ENCODE data around the gene PSTPIP1.

Gene PSTPIP1

GRCh38 chr15:77033417-77033728, 38.4 kb downstream of the PSTPIP1 start:
- DNase-seq = no peak
- no peak overlapping the region for H3K27ac ChIP-seq (ENCODE audit: low read depth, low read length)
- H3K79me2 ChIP-seq (ENCODE audit: control insufficient read depth, insufficient read depth, low read length) = no peaks in the 10 kb centered on the region
- H3K18ac ChIP-seq (ENCODE audit: low read length) = no peak overlapping the region
- H3K4ac ChIP-seq (ENCODE audit: low read depth, low read length) = no peak overlapping the region
- no CpG with 5 or more reads among the region's 4 CpGs for WGBS (ENCODE audit: extremely low coverage, insufficient coverage, low lambda C conversion rate)
- H3K27me3 ChIP-seq (ENCODE audit: insufficient read depth, low read length, poor library complexity) = no peaks in the 10 kb centered on the region
- no peaks in the 10 kb centered on the region for H3K36me3 ChIP-seq (ENCODE audit: control insufficient read depth, insufficient read depth, low read length)
- no peak overlapping the region for H2BK5ac ChIP-seq (ENCODE audit: low read length)
- H4K8ac ChIP-seq (ENCODE audit: low read depth, low read length) = no peak overlapping the region
- no peak overlapping the region for H2AK5ac ChIP-seq (ENCODE audit: low read length)
- H2BK15ac ChIP-seq (replicated peaks; ENCODE audit: low read depth) = no peak overlapping the region
- H2BK120ac ChIP-seq (ENCODE audit: low read depth, low read length) = no peak overlapping the region
- H3K56ac ChIP-seq (ENCODE audit: low read length) = no peak overlapping the region
- H3K4me2 ChIP-seq (ENCODE audit: low read length) = no peak overlapping the region
- H3K4me3 ChIP-seq (ENCODE audit: low read length) = no peak overlapping the region
- H3K4me1 ChIP-seq (ENCODE audit: control insufficient read depth, low read depth, low read length) = no peaks in the 10 kb centered on the region
- H4K5ac ChIP-seq (ENCODE audit: low read length) = no peak overlapping the region
- no peak overlapping the region for H3K23ac ChIP-seq (ENCODE audit: low read length)
- H3K9ac ChIP-seq (ENCODE audit: low read length) = no peak overlapping the region
- H3K79me1 ChIP-seq (ENCODE audit: low read length) = no peaks in the 10 kb centered on the region

GRCh38 chr15:77033729-77034671, 39.1 kb downstream of the PSTPIP1 start:
- WGBS (ENCODE audit: extremely low coverage, insufficient coverage, low lambda C conversion rate) = no CpG with 5 or more reads among the region's 13 CpGs

GRCh38 chr15:77034695-77035489, 40.0 kb downstream of the PSTPIP1 start:
- H3K56ac ChIP-seq (ENCODE audit: low read length) = no peak overlapping the region
- no peak overlapping the region for H3K9ac ChIP-seq (ENCODE audit: low read length)
- no peaks in the 10 kb centered on the region for H3K27me3 ChIP-seq (ENCODE audit: insufficient read depth, low read length, poor library complexity)
- H2AK5ac ChIP-seq (ENCODE audit: low read length) = no peak overlapping the region
- H3K79me2 ChIP-seq (ENCODE audit: control insufficient read depth, insufficient read depth, low read length) = no peaks in the 10 kb centered on the region
- H3K79me1 ChIP-seq (ENCODE audit: low read length) = no peaks in the 10 kb centered on the region
- no CpG with 5 or more reads among the region's 14 CpGs for WGBS (ENCODE audit: extremely low coverage, insufficient coverage, low lambda C conversion rate)
- H3K4me3 ChIP-seq (ENCODE audit: low read length) = no peak overlapping the region
- H3K36me3 ChIP-seq (ENCODE audit: control insufficient read depth, insufficient read depth, low read length) = no peaks in the 10 kb centered on the region
- no peak overlapping the region for H4K8ac ChIP-seq (ENCODE audit: low read depth, low read length)
- no peak overlapping the region for H3K23ac ChIP-seq (ENCODE audit: low read length)
- H3K4ac ChIP-seq (ENCODE audit: low read depth, low read length) = no peak overlapping the region
- no peak overlapping the region for H2BK120ac ChIP-seq (ENCODE audit: low read depth, low read length)
- no peak overlapping the region for H3K4me2 ChIP-seq (ENCODE audit: low read length)
- H3K18ac ChIP-seq (ENCODE audit: low read length) = no peak overlapping the region
- H2BK5ac ChIP-seq (ENCODE audit: low read length) = no peak overlapping the region
- no peak overlapping the region for H4K5ac ChIP-seq (ENCODE audit: low read length)
- H2BK15ac ChIP-seq (replicated peaks; ENCODE audit: low read depth) = no peak overlapping the region
- H3K27ac ChIP-seq (ENCODE audit: low read depth, low read length) = no peak overlapping the region
- no peaks in the 10 kb centered on the region for H3K4me1 ChIP-seq (ENCODE audit: control insufficient read depth, low read depth, low read length)
- DNase-seq = no peak

More at GRCh38 chr15:77033729-77034671, 39.1 kb downstream of the PSTPIP1 start:
- no peaks in the 10 kb centered on the region for H3K4me1 ChIP-seq (ENCODE audit: control insufficient read depth, low read depth, low read length)
- no peak overlapping the region for H2BK5ac ChIP-seq (ENCODE audit: low read length)
- no peak overlapping the region for H2AK5ac ChIP-seq (ENCODE audit: low read length)
- no peaks in the 10 kb centered on the region for H3K79me1 ChIP-seq (ENCODE audit: low read length)
- no peak overlapping the region for H2BK120ac ChIP-seq (ENCODE audit: low read depth, low read length)
- no peaks in the 10 kb centered on the region for H3K79me2 ChIP-seq (ENCODE audit: control insufficient read depth, insufficient read depth, low read length)
- no peak overlapping the region for H4K5ac ChIP-seq (ENCODE audit: low read length)
- no peak overlapping the region for H3K23ac ChIP-seq (ENCODE audit: low read length)
- H3K56ac ChIP-seq (ENCODE audit: low read length) = no peak overlapping the region
- H2BK15ac ChIP-seq (replicated peaks; ENCODE audit: low read depth) = no peak overlapping the region
- no peaks in the 10 kb centered on the region for H3K36me3 ChIP-seq (ENCODE audit: control insufficient read depth, insufficient read depth, low read length)
- no peak overlapping the region for H3K4ac ChIP-seq (ENCODE audit: low read depth, low read length)
- DNase-seq = no peak
- no peak overlapping the region for H3K9ac ChIP-seq (ENCODE audit: low read length)
- no peaks in the 10 kb centered on the region for H3K27me3 ChIP-seq (ENCODE audit: insufficient read depth, low read length, poor library complexity)
- no peak overlapping the region for H3K27ac ChIP-seq (ENCODE audit: low read depth, low read length)
- H3K4me3 ChIP-seq (ENCODE audit: low read length) = no peak overlapping the region
- no peak overlapping the region for H3K4me2 ChIP-seq (ENCODE audit: low read length)
- H4K8ac ChIP-seq (ENCODE audit: low read depth, low read length) = no peak overlapping the region
- H3K18ac ChIP-seq (ENCODE audit: low read length) = no peak overlapping the region

DNA sequence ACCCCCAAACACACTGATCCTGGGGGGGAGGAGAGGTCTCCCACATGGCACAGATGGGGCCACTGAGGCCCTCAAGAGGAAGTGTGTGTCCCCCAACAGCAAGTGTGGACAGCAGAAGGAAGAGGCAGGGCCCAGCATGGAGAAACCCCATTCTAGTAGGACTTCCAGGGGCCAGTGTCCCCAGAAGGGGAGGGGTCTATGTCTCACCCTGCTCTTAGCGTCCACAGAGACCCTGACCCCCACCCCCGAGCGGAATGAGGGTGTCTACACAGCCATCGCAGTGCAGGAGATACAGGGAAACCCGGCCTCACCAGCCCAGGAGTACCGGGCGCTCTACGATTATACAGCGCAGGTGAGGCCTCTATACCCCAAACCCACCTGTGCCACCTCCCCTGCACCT, 40.7 kb downstream of the PSTPIP1 start:
- WGBS (ENCODE audit: extremely low coverage, insufficient coverage, low lambda C conversion rate) = no CpG with 5 or more reads among the region's 9 CpGs
- Histone ChIP-seq H3K27ac (ENCODE audit: low read depth, low read length) (no peak overlapping the region), H3K56ac (ENCODE audit: low read length) (no peak overlapping the region), H3K4me1 (ENCODE audit: control insufficient read depth, low read depth, low read length) (no peaks in the 10 kb centered on the region), H2BK5ac (ENCODE audit: low read length) (no peak overlapping the region), H3K4me3 (ENCODE audit: low read length) (no peak overlapping the region), H3K23ac (ENCODE audit: low read length) (no peak overlapping the region), H2AK5ac (ENCODE audit: low read length) (no peak overlapping the region), H3K18ac (ENCODE audit: low read length) (no peak overlapping the region), H3K4ac (ENCODE audit: low read depth, low read length) (no peak overlapping the region), H3K9ac (ENCODE audit: low read length) (no peak overlapping the region), H4K5ac (ENCODE audit: low read length) (no peak overlapping the region), H2BK120ac (ENCODE audit: low read depth, low read length) (no peak overlapping the region), H3K79me1 (ENCODE audit: low read length) (no peaks in the 10 kb centered on the region), H3K4me2 (ENCODE audit: low read length) (no peak overlapping the region), H2BK15ac (replicated peaks; ENCODE audit: low read depth) (no peak overlapping the region), H3K36me3 (ENCODE audit: control insufficient read depth, insufficient read depth, low read length) (no peaks in the 10 kb centered on the region), H3K27me3 (ENCODE audit: insufficient read depth, low read length, poor library complexity) (no peaks in the 10 kb centered on the region), H3K79me2 (ENCODE audit: control insufficient read depth, insufficient read depth, low read length) (no peaks in the 10 kb centered on the region), H4K8ac (ENCODE audit: low read depth, low read length) (no peak overlapping the region)
- no peak for DNase-seq

GRCh38 chr15:77035999-77036471, 41.1 kb downstream of the PSTPIP1 start:
- Histone ChIP-seq H3K79me2 (ENCODE audit: control insufficient read depth, insufficient read depth, low read length) (no peaks in the 10 kb centered on the region), H4K8ac (ENCODE audit: low read depth, low read length) (no peak overlapping the region), H3K4me2 (ENCODE audit: low read length) (no peak overlapping the region), H3K9ac (ENCODE audit: low read length) (no peak overlapping the region), H2BK15ac (replicated peaks; ENCODE audit: low read depth) (no peak overlapping the region), H4K5ac (ENCODE audit: low read length) (no peak overlapping the region), H3K36me3 (ENCODE audit: control insufficient read depth, insufficient read depth, low read length) (no peaks in the 10 kb centered on the region), H2AK5ac (ENCODE audit: low read length) (no peak overlapping the region), H2BK120ac (ENCODE audit: low read depth, low read length) (no peak overlapping the region), H3K56ac (ENCODE audit: low read length) (no peak overlapping the region), H3K4me3 (ENCODE audit: low read length) (no peak overlapping the region), H3K79me1 (ENCODE audit: low read length) (no peaks in the 10 kb centered on the region), H3K18ac (ENCODE audit: low read length) (no peak overlapping the region), H3K4ac (ENCODE audit: low read depth, low read length) (no peak overlapping the region), H2BK5ac (ENCODE audit: low read length) (no peak overlapping the region), H3K23ac (ENCODE audit: low read length) (no peak overlapping the region), H3K27ac (ENCODE audit: low read depth, low read length) (no peak overlapping the region), H3K27me3 (ENCODE audit: insufficient read depth, low read length, poor library complexity) (no peaks in the 10 kb centered on the region), H3K4me1 (ENCODE audit: control insufficient read depth, low read depth, low read length) (no peaks in the 10 kb centered on the region)
- DNase-seq = no peak
- no CpG with 5 or more reads among the region's 13 CpGs for WGBS (ENCODE audit: extremely low coverage, insufficient coverage, low lambda C conversion rate)

Data from mesendoderm (in vitro differentiated cells).